RKO (cell line): ENCODE data around the gene PYGL.
"Not testable (repeated sequence)": the region's sequence is repeated elsewhere in the genome, so short reads cannot be mapped to it uniquely, and the experiment has no call there.

Experiments
- DNase-seq: peaks from one replicate; pipeline ENCODE4 v3.0.0-alpha.2; 2016; ENCODE audit warnings: low spot score

Gene PYGL

DNA sequence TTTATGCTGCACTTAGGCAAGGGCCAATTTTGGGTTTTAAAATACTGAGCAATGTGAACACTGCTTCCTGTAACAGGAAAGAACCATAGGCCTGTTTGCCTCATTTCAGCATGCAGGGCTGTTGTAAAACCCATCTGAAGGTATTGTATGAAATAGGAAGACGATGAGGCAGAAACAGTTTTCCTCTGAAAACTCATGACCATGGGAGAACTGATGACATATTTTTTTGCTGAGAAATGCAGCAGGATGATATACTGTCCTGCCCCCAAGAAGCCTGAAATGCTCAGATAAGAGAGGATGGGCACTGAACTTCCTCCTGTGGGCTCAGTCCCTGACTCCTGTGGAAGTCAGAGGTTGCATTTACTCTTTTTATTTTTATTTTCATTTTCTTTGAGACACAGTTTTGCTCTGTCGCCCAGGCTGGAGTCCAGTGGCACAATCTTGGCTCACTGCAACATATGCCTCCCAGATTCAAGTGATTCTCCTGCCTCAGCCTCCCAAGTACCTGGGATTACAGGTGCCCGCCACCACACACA lies 17.4 kb downstream of the PYGL start:
- DNase-seq, result no peak

DNA sequence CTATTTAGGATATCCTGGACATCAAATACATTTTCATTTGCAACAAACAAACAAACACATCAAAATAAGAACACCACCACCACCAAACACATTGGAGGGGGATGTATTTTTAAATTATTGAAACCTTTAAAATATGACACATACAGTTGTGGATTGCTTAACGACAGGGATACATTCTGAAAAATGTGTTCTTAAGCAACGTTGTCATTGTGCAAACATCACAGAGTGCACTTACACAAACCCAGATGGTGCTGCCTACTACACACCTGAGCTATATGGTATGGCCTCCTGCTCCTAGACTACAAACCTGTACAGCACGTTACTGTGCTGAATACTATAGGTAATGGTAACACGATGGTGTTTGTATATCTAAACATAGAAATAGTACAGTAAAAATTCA lies 19.4 kb downstream of the PYGL start:
- DNase-seq, result no peak

DNA sequence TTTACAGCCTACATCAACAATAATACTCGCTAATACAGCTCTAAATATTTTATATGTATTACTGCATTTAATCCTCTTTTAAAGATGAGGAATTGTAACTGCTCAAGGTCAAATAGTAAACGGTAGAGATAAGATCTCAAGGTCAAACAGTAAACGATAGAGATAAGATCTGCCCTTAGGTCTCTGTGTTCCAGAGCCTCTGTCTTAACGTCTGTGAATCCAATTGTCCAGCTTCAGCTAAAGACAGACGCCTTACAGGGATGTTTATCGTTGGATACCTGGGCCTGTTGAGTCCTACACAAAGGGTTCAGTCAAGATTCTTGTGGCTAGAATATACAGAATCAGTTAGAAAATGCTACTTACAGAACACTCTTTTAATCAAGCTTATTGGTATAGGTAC lies 20.0 kb downstream of the PYGL start:
- no peak for DNase-seq

DNA sequence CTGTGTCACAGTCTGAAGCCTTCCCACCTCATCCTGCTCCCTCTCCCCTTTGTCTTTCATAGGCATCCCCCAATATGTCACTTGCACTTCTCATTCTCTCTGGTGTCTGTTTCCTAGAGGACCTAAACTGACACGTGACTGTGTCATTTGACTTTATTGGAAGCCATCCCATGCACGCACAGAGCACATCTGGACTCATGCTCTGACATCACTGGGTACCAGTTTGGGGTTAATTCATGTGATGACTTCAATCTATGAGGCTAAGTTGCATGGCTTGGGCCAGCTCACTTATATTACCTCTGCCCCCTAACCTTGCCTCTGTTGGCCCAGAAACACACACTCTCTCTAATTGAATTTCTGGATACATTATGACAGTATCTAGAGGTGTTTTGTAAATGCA lies 21.5 kb downstream of the PYGL start:
- no peak for DNase-seq

GRCh38 chr14:50920482-50921230 lies 23.6 kb downstream of the PYGL start:
- DNase-seq, result no peak

DNA sequence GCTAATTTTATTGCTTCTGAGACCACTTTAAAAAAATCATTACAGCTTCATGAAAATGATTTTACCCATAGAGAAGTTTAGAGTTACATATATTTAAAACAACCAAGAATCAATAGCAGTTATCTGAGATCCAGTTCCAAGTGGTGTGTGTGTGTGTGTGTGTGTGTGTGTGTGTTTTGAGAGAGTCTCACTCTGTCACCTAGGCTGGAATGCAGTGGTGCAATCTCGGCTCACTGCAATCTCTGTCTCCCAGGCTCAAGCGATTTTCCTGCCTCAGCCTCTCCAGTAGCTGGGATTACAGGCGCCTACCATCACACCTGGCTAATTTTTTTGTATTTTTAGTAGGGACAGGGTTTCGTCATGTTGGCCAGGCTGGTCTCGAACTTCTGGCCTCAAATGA lies 24.8 kb downstream of the PYGL start:
- DNase-seq, result not testable (repeated sequence)

DNA sequence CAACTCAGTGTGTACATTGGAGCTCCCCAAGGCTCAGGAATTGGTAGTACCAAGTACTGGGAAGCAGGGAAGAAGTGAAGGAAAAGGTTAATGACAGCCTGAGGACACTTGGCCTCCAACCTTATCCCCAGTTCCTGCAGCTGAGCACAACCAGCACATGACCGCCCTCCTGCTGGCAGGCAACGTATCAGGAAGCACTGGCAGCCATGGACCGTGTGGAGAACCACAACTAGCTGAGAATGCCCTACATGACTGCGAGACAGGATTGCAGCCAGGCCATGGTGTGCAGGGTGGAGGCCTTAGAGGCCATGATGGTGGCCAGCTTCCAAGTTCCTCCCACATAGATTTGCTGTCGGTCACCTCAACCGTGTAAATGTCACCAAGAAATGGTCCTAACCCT lies 26.8 kb downstream of the PYGL start:
- DNase-seq, result no peak

GRCh38 chr14:50910495-50911420 lies 33.5 kb downstream of the PYGL start:
- no peak for DNase-seq

DNA sequence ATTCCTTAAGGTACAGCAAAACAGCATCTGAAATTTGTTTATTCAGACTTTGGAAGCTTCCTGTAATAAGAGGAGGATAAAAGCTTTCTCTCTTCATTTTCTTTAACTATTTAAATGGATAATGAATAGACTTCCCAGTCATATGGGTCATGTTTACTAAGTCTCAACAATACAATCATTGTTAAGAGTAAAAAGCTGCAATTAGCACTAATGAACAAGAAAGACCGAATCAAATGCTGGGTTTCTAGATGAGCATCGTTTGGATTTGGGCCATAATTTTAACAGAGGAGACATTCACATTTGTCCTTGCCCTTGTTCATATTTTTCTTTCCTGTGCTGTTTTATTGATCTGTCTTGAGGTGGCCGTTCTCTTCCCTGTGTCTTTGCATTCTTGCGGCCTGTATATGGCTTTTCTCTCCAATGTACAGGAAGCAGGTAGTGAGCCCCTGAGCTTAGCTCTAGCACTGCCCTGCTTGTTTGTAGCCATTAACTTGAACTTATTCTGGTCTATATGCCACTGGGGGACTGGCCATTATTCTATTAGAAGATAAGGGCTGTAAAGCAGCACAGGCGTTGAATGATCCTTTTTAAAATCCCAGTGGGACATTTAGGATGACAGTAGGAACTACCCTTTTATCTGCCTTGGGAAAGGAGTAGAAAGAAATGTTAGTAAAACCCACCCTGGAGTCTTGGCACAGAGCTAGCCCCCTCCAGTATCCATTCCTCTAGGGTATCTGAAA lies 37.8 kb downstream of the PYGL start:
- DNase-seq, result no peak

GRCh38 chr14:50904719-50905118 lies 39.6 kb downstream of the PYGL start:
- DNase-seq, result no peak

- DNase-seq, result no peak
These were observed 42.9 kb downstream of the PYGL start for GRCh38 chr14:50901361-50901760.

DNA sequence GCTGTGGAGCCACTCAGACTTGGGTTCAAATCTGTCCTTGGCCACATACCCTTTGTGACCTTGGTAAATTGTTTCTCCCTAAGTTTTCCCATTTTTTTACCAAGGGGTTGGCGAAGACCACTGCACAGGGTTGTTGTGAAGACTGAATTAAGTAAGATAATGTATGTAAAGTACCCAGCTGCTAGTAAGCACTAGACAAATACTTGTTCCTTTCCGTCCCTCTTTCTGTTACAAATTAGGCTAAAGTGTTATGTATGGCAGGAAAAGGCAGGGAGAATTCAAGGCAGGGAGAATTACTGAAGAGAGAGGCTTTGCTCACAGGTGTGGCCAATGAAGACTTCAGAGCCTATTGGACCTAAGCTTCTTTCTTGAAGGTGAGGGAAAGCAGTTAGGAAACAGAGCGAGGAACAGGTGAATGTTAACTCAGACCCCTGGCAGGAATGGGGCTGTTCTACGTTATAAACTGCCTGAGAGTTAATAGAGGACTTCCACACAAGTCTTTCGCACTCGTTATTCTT lies 46.6 kb downstream of the PYGL start:
- no peak for DNase-seq

DNA sequence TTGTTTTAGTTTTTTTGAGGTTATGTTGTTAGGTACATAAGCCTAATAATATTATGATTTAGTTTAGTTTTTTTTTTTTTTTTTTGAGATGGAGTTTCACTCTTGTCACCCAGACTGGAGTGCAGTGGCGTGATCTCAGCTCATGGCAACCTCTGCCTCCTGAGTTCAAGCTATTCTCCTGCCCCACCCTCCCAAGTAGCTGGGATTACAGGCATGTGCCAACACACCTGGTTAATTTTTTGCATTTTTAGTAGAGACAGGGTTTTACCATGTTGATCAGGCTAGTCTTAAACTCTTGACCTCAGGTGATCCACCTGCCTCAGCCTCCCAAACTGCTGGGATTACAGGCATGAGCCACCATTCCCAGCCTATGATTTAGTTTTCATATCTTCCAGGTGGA lies 47.3 kb downstream of the PYGL start:
- not testable (repeated sequence) for DNase-seq

GRCh38 chr14:50896421-50896820 lies 47.9 kb downstream of the PYGL start:
- not testable (repeated sequence) for DNase-seq

- DNase-seq, result no peak
These were observed 52.0 kb downstream of the PYGL start for GRCh38 chr14:50892255-50892654.

DNA sequence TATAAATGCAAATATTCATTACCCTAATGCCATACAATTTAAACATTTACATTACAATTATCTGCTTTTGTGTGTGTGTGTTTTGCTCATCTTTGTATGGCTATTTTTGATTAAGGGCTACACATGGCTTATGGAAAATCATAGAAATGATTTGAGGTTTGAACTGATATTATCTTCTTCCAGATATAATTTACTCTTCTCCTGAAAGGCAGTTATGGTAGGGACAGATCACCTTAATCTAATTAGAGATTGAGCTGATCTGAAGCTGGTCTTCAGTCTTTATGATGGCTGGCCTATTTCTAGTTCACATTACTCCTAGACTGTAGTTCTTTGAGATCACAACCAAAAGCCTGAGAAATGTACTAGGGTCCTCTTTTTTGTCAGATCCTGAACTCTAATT lies 56.8 kb downstream of the PYGL start:
- DNase-seq, result no peak

DNA sequence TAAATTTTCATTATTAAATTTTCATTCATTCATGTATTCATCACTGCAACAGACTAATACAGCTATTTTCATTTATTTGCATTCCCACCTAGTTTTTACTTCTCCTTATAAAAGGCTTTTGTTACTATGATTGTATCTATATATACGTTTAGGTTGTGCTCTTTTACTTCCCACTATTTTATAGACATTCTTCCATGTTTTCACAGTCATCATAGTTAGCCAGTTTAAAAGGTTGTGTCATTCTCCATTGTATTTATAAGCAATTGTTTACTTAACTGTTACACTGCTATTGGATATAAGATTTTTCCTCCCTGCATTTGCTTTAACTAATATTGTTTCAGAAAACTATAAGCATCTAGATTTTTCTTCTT lies 60.5 kb downstream of the PYGL start:
- no peak for DNase-seq

DNA sequence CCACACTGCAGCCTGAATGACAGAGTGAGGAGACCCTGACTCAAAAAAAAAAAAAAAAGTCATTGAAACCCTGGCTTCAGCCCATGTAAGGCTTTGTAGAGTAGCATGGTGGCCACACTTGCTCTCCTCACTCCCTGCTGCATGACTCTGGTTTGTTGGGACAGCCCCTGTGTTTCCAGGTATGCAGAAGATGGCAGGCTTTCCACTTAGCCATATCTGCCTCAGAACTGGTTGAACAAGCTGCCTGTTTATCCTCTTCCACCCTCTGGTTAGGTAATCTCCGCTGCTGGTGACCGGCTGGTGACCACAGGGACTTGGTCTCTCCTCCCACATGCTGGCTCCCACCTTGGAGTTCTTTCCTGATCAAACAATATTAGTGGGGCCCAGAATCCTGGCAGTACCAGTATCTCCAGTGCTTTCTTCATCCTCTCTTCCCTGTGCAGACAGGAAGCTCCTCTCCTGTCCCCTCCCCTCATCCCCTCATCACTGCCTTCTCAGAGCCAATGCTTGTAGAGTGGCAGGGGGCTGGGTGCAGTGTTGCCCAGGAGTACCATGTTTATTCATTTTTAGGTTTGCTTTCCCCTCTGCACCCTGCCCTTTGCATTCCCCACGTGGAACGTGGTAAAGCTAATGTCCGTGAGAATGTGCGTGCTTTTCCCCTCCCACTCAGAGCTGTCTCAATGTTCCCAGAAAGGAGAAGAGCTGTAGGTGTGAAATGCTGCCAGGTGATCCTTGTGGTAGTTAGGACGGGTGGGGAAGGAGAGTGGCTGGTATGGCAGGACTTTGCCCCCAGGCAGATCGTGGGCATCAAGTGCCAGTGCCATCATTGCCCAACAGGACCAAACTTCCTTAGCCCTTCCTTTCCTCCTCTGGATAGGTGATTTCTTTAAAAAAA lies 61.1 kb downstream of the PYGL start:
- DNase-seq, result no peak

GRCh38 chr14:50875359-50876070 lies 68.8 kb downstream of the PYGL start:
- no peak for DNase-seq

- DNase-seq, result no peak
These were observed 69.5 kb downstream of the PYGL start for GRCh38 chr14:50874757-50875156.
